HepG2 (cell line): ENCODE measurements around the gene MIDN. TPM values are rescaled to one million over a fixed set of nuclear protein-coding genes. Genes with fewer than 3 reads are reported as not detected.

ENCODE experiments used
- ATRX ChIP-seq: sonication (generic); formaldehyde crosslinking; IDR thresholded peaks from 2 replicates; pipeline ENCODE4 v1.4.0; 2020; ENCODE audit warnings: missing genetic modification reagents, borderline replicate concordance
- BORCS8-MEF2B ChIP-seq: sonication (generic); formaldehyde crosslinking; IDR thresholded peaks from 2 replicates; pipeline ENCODE4 v1.8.0; 2022; ENCODE audit warnings: mild to moderate bottlenecking, missing genetic modification reagents
- BRD4 ChIP-seq: sonication (generic); formaldehyde crosslinking; IDR thresholded peaks from 2 replicates; pipeline ENCODE4 v1.4.0; 2020; ENCODE audit warnings: missing genetic modification reagents
- CREM ChIP-seq, 2 experiments: sonication (generic) in 1 of 2; formaldehyde crosslinking in 1 of 2; IDR thresholded peaks; 2 replicates each; pipeline versions ENCODE4 v1.4.0 to v1.6.1; 2016 to 2020; ENCODE audit warnings: antibody characterized with exemption in 1 of 2, mild to moderate bottlenecking in 1 of 2, missing genetic modification reagents in 1 of 2
- DMAP1 ChIP-seq: IDR thresholded peaks from 2 replicates; pipeline ENCODE4 v1.6.1; 2016
- FOXA3 ChIP-seq: IDR thresholded peaks from 2 replicates; pipeline ENCODE4 v1.6.1; 2016; ENCODE audit warnings: missing genetic modification reagents, missing compliant biosample characterization
- GATAD2A ChIP-seq: IDR thresholded peaks from 2 replicates; pipeline ENCODE4 v1.6.1; 2016
- JUNB ChIP-seq: sonication (generic); formaldehyde crosslinking; IDR thresholded peaks from 2 replicates; pipeline ENCODE4 v1.8.0; 2022; ENCODE audit warnings: missing genetic modification reagents, mild to moderate bottlenecking, borderline replicate concordance
- MAFF ChIP-seq: IDR thresholded peaks from 2 replicates; pipeline ENCODE4 v1.6.1; 2011; ENCODE audit warnings: low read depth, low read length, improper control_type of control experiment
- RBFOX2 ChIP-seq: fragments of 200-400 bp; formaldehyde crosslinking; IDR thresholded peaks from 2 replicates; pipeline ENCODE4 v1.6.1; 2017; ENCODE audit warnings: low read depth, mild to moderate bottlenecking, low read length
- RXRB ChIP-seq: IDR thresholded peaks from 2 replicates; pipeline ENCODE4 v1.6.1; 2016; ENCODE audit warnings: borderline replicate concordance, missing genetic modification reagents, missing compliant biosample characterization
- SOX6 ChIP-seq, 2 experiments: fragments of 450-650 bp in 1 of 2; sonication (generic) in 1 of 2; formaldehyde crosslinking in 1 of 2; IDR thresholded peaks; 2 replicates each; pipeline versions ENCODE4 v1.4.0 to v1.6.1; 2017 to 2020; ENCODE audit warnings: antibody characterized with exemption in 1 of 2, mild to moderate bottlenecking in 1 of 2, missing genetic modification reagents in 1 of 2
- YEATS2 ChIP-seq: sonication (generic); formaldehyde crosslinking; IDR thresholded peaks from 2 replicates; pipeline ENCODE4 v1.4.0; 2020; ENCODE audit warnings: missing genetic modification reagents, borderline replicate concordance
- ZNF12 ChIP-seq: sonication (generic); formaldehyde crosslinking; IDR thresholded peaks from 2 replicates; pipeline ENCODE4 v1.5.0; 2020; ENCODE audit warnings: missing genetic modification reagents
- ZNF24 ChIP-seq: fragments of 450-650 bp; IDR thresholded peaks from 2 replicates; pipeline ENCODE4 v1.6.1; 2017; ENCODE audit warnings: antibody characterized with exemption, mild to moderate bottlenecking
- ZNF335 ChIP-seq: sonication (generic); formaldehyde crosslinking; IDR thresholded peaks from 2 replicates; pipeline ENCODE4 v1.4.0; 2020; ENCODE audit warnings: missing genetic modification reagents
- ZNF556 ChIP-seq: sonication (generic); formaldehyde crosslinking; IDR thresholded peaks from 2 replicates; pipeline ENCODE4 v1.4.0; 2020; ENCODE audit warnings: mild to moderate bottlenecking, missing genetic modification reagents, borderline replicate concordance
- ZNF567 ChIP-seq: sonication (generic); formaldehyde crosslinking; IDR thresholded peaks from 2 replicates; pipeline ENCODE4 v1.8.1; 2023; ENCODE audit warnings: mild to moderate bottlenecking, missing genetic modification reagents, borderline replicate concordance
- ZNF572 ChIP-seq: sonication (generic); formaldehyde crosslinking; IDR thresholded peaks from 2 replicates; pipeline ENCODE4 v1.5.1; 2020; ENCODE audit warnings: mild to moderate bottlenecking, missing genetic modification reagents
- ZNF768 ChIP-seq: sonication (generic); formaldehyde crosslinking; IDR thresholded peaks from 2 replicates; pipeline ENCODE4 v1.4.0; 2020; ENCODE audit warnings: missing genetic modification reagents
- ZNF782 ChIP-seq: sonication (generic); formaldehyde crosslinking; IDR thresholded peaks from 2 replicates; pipeline ENCODE4 v1.4.0; 2020; ENCODE audit warnings: missing genetic modification reagents, mild to moderate bottlenecking, borderline replicate concordance
- ZNF839 ChIP-seq: sonication (generic); formaldehyde crosslinking; IDR thresholded peaks from 2 replicates; pipeline ENCODE4 v1.4.0; 2020; ENCODE audit warnings: missing genetic modification reagents, mild to moderate bottlenecking, borderline replicate concordance
- polyA plus RNA-seq, 8 experiments: library from polyadenylated mRNA; depleted of rRNA in 3 of 8; stranded (reverse) in 7 of 8; unstranded in 1 of 8; fragments of >200 nt; fragmentation: Illumina TruSeq in 4 of 8; extraction: Trizol in 4 of 8; gene quantifications; 2 replicates each; pipeline versions ENCODE4 v1.2.1 to v1.2.3, GENCODE V29; 2011 to 2016; ENCODE audit warnings: low read depth in 4 of 8, missing spikeins in 1 of 8, mixed read lengths in 1 of 8; ENCODE audit not compliant: insufficient read depth in 1 of 8
- total RNA-seq, 5 experiments: library from RNA; depleted of rRNA; stranded (reverse); fragments of >200 nt; fragmentation: Illumina TruSeq; extraction: Trizol; gene quantifications; 2 replicates each; pipeline ENCODE4 v1.2.3, GENCODE V29; 2016; ENCODE audit warnings: low read depth in 1 of 5
- TF ChIP-seq, protein P1 (sequence below): sonication (generic); formaldehyde crosslinking; conservative IDR thresholded peaks from 2 replicates; pipeline ENCODE4 v1.4.0; 2020; ENCODE audit warnings: missing genetic modification reagents
- TF ChIP-seq, protein P2 (sequence below): sonication (generic); formaldehyde crosslinking; IDR thresholded peaks from 2 replicates; pipeline ENCODE4 v1.8.0; 2022; ENCODE audit warnings: mild to moderate bottlenecking, missing genetic modification reagents, borderline replicate concordance
- TF ChIP-seq, protein P3 (sequence below): sonication (generic); formaldehyde crosslinking; IDR thresholded peaks from 2 replicates; pipeline ENCODE4 v1.4.0; 2020; ENCODE audit warnings: missing genetic modification reagents
- TF ChIP-seq, protein P4 (sequence below): IDR thresholded peaks from 2 replicates; pipeline ENCODE4 v1.6.1; 2012; ENCODE audit warnings: inconsistent platforms
- TF ChIP-seq, protein P5 (sequence below): sonication (generic); formaldehyde crosslinking; IDR thresholded peaks from 2 replicates; pipeline ENCODE4 v1.8.1; 2023; ENCODE audit warnings: mild to moderate bottlenecking, missing genetic modification reagents, borderline replicate concordance

Gene MIDN
- total and polyA plus RNA-seq, 2 of the 13 experiments (the other 11 are each of a cell fraction or from before 2014, with no cell fraction given), result 8.4 to 18.0 TPM

DNA sequence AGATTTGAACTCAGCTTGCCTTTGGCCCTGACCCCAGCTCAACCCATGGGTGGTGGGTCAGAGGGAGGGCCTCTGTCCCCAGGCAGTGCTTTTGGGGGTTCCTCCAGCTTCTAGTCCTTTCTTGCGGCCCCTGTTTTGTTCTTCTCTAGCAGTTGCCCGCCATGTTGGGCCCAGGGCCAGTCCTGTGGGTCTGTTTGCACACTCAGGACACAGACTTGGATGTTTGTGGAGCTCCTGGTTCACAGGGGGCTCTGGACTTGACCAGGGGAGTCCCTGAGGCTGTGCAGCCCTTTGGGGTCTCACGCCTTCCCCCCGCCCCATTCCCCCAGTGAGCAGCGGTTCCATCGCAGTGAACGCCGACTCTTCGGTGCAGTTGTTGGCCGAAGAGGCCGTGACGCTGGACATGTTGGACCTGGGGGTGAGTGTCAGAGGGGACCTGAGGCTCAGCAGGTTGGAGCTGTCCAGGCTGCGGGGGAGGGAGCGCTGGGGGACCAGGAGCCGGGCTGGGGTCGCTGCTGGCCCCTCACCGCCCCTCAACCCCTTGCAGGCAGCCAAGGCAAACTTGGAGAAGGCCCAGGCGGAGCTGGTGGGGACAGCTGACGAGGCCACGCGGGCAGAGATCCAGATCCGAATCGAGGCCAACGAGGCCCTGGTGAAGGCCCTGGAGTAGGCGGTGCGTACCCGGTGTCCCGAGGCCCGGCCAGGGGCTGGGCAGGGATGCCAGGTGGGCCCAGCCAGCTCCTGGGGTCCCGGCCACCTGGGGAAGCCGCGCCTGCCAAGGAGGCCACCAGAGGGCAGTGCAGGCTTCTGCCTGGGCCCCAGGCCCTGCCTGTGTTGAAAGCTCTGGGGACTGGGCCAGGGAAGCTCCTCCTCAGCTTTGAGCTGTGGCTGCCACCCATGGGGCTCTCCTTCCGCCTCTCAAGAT is 4.4 kb upstream of the MIDN start (continued):
- TF ChIP-seq ZNF572 (CRISPR knock-in tag), result no peak
- TF ChIP-seq RXRB (CRISPR knock-in tag), result no peak
- TF ChIP-seq ZNF839, result 0 out of 2 replicates have a peak, but pooled peaks have one; percentile 11
- TF ChIP-seq FOXA3, result no peak
- TF ChIP-seq MAFF, result no peak
- TF ChIP-seq ZNF12, result no peak
- TF ChIP-seq YEATS2, result no peak; the same call in 1 of the 2 replicates
- no peak for TF ChIP-seq ATRX (CRISPR knock-in tag)
- no peak for TF ChIP-seq JUNB (CRISPR knock-in tag)
- TF ChIP-seq SOX6 (IDR thresholded peaks at IDR 0.05), result no peak
- TF ChIP-seq SOX6 (CRISPR knock-in tag; IDR thresholded peaks at IDR 0.05), result no peak
- no peak for TF ChIP-seq CREM (IDR thresholded peaks at IDR 0.05)
- no peak for TF ChIP-seq CREM (CRISPR knock-in tag; IDR thresholded peaks at IDR 0.05)
- no peak for TF ChIP-seq ZNF24
- TF ChIP-seq ZNF556 (CRISPR knock-in tag), result no peak
- TF ChIP-seq, protein P1, sequence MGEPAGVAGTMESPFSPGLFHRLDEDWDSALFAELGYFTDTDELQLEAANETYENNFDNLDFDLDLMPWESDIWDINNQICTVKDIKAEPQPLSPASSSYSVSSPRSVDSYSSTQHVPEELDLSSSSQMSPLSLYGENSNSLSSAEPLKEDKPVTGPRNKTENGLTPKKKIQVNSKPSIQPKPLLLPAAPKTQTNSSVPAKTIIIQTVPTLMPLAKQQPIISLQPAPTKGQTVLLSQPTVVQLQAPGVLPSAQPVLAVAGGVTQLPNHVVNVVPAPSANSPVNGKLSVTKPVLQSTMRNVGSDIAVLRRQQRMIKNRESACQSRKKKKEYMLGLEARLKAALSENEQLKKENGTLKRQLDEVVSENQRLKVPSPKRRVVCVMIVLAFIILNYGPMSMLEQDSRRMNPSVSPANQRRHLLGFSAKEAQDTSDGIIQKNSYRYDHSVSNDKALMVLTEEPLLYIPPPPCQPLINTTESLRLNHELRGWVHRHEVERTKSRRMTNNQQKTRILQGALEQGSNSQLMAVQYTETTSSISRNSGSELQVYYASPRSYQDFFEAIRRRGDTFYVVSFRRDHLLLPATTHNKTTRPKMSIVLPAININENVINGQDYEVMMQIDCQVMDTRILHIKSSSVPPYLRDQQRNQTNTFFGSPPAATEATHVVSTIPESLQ (CRISPR knock-in tag), result 0 out of 2 replicates have a peak, but pooled peaks have one; percentile 19
- peak; percentile 51; the same call in 1 of the 2 replicates for TF ChIP-seq ZNF567
- TF ChIP-seq, protein P2, sequence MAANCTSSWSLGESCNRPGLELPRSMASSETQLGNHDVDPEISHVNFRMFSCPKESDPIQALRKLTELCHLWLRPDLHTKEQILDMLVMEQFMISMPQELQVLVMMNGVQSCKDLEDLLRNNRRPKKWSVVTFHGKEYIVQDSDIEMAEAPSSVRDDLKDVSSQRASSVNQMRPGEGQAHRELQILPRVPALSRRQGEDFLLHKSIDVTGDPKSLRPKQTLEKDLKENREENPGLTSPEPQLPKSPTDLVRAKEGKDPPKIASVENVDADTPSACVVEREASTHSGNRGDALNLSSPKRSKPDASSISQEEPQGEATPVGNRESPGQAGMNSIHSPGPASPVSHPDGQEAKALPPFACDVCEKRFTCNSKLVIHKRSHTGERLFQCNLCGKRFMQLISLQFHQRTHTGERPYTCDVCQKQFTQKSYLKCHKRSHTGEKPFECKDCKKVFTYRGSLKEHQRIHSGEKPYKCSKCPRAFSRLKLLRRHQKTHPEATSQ (CRISPR knock-in tag), result no peak
- TF ChIP-seq ZNF782 (CRISPR knock-in tag), result no peak
- TF ChIP-seq, protein P3, sequence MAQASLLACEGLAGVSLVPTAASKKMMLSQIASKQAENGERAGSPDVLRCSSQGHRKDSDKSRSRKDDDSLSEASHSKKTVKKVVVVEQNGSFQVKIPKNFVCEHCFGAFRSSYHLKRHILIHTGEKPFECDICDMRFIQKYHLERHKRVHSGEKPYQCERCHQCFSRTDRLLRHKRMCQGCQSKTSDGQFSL (CRISPR knock-in tag), result no peak
- TF ChIP-seq, protein P4, sequence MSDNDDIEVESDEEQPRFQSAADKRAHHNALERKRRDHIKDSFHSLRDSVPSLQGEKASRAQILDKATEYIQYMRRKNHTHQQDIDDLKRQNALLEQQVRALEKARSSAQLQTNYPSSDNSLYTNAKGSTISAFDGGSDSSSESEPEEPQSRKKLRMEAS, result no peak; the same call in 1 of the 2 replicates
- peak; percentile 77 for TF ChIP-seq RBFOX2
- no peak for TF ChIP-seq ZNF768 (CRISPR knock-in tag)
- TF ChIP-seq BORCS8-MEF2B (CRISPR knock-in tag), result no peak
- no peak for TF ChIP-seq GATAD2A (CRISPR knock-in tag)
- TF ChIP-seq DMAP1 (CRISPR knock-in tag), result no peak
- peak; percentile 9; the same call in 1 of the 2 replicates for TF ChIP-seq ZNF335 (CRISPR knock-in tag)
- TF ChIP-seq, protein P5, sequence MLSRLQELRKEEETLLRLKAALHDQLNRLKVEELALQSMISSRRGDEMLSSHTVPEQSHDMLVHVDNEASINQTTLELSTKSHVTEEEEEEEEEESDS (CRISPR knock-in tag), result no peak
- TF ChIP-seq BRD4 (CRISPR knock-in tag), result no peak
